SU-DHL-6 (cell line): ENCODE measurements around the gene MAST4.

Experiments used
- CTCF ChIP-seq: fragments of 200-600 bp; sonication (generic); IDR thresholded peaks from one replicate; pipeline ENCODE4 v1.5.1; 2017; ENCODE audit warnings: antibody characterized with exemption, mild to moderate bottlenecking, low read length, moderate library complexity; ENCODE audit not compliant: insufficient read depth, poor library complexity, severe bottlenecking
- EZH2phosphoT487 ChIP-seq: fragments of 200-600 bp; sonication (generic), shearing (Covaris generic); conservative IDR thresholded peaks from 2 replicates; pipeline ENCODE4 v1.6.1; 2018; ENCODE audit warnings: mild to moderate bottlenecking, antibody characterized with exemption, low read length, moderate library complexity, mixed read lengths

DNA sequence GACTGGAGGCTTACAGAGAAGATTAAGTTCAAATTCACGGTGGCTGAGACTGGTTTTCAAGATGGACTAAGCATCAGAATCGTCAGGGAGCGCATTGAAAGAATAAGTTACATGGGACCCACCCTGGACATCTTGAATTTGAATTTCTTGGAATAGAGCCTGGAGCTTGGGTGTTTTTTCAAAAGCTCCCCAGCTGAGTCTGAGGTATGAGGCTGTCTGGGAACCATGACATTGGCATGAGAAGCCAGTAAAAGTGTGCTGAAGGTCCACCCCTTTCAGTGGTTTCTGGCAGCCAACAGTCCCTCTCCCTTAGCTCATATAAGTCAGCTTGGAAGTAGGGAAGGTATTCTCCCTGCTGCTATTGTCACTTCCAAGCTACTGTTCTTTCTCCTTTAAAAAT, 97.8 kb downstream of the MAST4 start:
- TF ChIP-seq CTCF (no peak), EZH2phosphoT487 (no peak)
